ENCODE results near the gene ZFAND2B. TPM values are rescaled to one million over a fixed set of nuclear protein-coding genes. Genes with fewer than 3 reads are reported as not detected.

The ZFAND2B gene
- total RNA-seq, 1 experiment from 2014 or later = 16.4 TPM

- no peak overlapping the region for H3K27ac ChIP-seq (ENCODE audit: insufficient read length, low read depth, low read length)
- no peak overlapping the region for H3K14ac ChIP-seq (ENCODE audit: insufficient read depth, low read length)
- H3K79me2 ChIP-seq (ENCODE audit: insufficient read depth, low read length) = no peaks in the 10 kb centered on the region
- no CpG with 5 or more reads among the region's 18 CpGs for WGBS (ENCODE audit: extremely low coverage, insufficient read length, low lambda C conversion rate)
- peaks cover 1% of the 10 kb centered on the region for H3K27me3 Mint-ChIP-seq (ENCODE audit: low read depth)
- H3K27ac Mint-ChIP-seq = peak overlapping the region in 1 of 3 experiments; percentile 48; a peak in 1 of 7 replicates
- no peak overlapping the region for H2BK12ac ChIP-seq (ENCODE audit: insufficient read length, low read depth, low read length)
- no peak overlapping the region for H3T11ph ChIP-seq (ENCODE audit: low read length)
- peaks cover 12 to 67% (median 53%) of the 10 kb centered on the region in 3 experiments for H3K36me3 Mint-ChIP-seq (ENCODE audit: insufficient read depth in 1 of 3, low read depth in 3 of 3)
- no peak for DNase-seq
- H3K56ac ChIP-seq (ENCODE audit: insufficient read length, low read depth, low read length) = no peak overlapping the region
- no peak overlapping the region for H4K8ac ChIP-seq (replicated peaks; ENCODE audit: insufficient read length, low read depth, low read length)
- peaks cover 8 to 13% of the 10 kb centered on the region in 2 experiments for H3K4me1 Mint-ChIP-seq
- H3K79me1 ChIP-seq (ENCODE audit: insufficient read depth, low read depth, low read length, poor library complexity, severe bottlenecking) = no peaks in the 10 kb centered on the region
- no peak overlapping the region for H2AFZ ChIP-seq (ENCODE audit: low read length)
- no peak overlapping the region for H2BK5ac ChIP-seq (ENCODE audit: insufficient read length, low read length)
- H3K4me2 ChIP-seq (ENCODE audit: insufficient read depth, insufficient read length, low read length) = no peak overlapping the region
- no peak overlapping the region for H4K91ac ChIP-seq (ENCODE audit: insufficient read length, low read depth, low read length)
- peaks cover under 1% of the 10 kb centered on the region in 2 experiments; a peak in 3 of 5 replicates for H3K9me3 Mint-ChIP-seq
- no peaks in the 10 kb centered on the region for H4K20me1 ChIP-seq (ENCODE audit: control insufficient read depth, insufficient read depth, insufficient read length)
- H3K23me2 ChIP-seq (ENCODE audit: insufficient read length, low read depth, low read length, poor library complexity, severe bottlenecking) = peaks cover 4% of the 10 kb centered on the region
- H3K9me3 ChIP-seq (ENCODE audit: control insufficient read depth, low read depth, low read length) = no peaks in the 10 kb centered on the region
- no peaks in the 10 kb centered on the region for H3K27me3 ChIP-seq (ENCODE audit: insufficient read depth, low read length)
- H2BK15ac ChIP-seq (ENCODE audit: low read depth, low read length) = no peak overlapping the region
- no peak overlapping the region for H4K5ac ChIP-seq (ENCODE audit: insufficient read length, low read depth, low read length)
- no peak overlapping the region for H3K18ac ChIP-seq (ENCODE audit: insufficient read length, low read depth, low read length)
- no peak overlapping the region for H2BK20ac ChIP-seq (ENCODE audit: low read depth, low read length, poor library complexity, severe bottlenecking)
- H3K4me3 Mint-ChIP-seq = no peak overlapping the region
- no peak overlapping the region for H2BK120ac ChIP-seq (ENCODE audit: low read depth, low read length, poor library complexity, severe bottlenecking)
- no peak for TF ChIP-seq CTCF (conservative IDR thresholded peaks at IDR 0.05)
- H3K23ac ChIP-seq (ENCODE audit: insufficient read length, low read depth, low read length) = no peak overlapping the region
- H2AK5ac ChIP-seq (ENCODE audit: insufficient read length, low read length) = no peak overlapping the region
- no peak overlapping the region for H3K9ac ChIP-seq (ENCODE audit: extremely low read depth, insufficient read length, low read length)
- H3K4ac ChIP-seq (ENCODE audit: low read depth, low read length) = no peak overlapping the region
- H3K4me1 ChIP-seq (ENCODE audit: insufficient read depth, low read length) = no peaks in the 10 kb centered on the region
Measured at GRCh38 chr2:219209236-219210195, 2.9 kb downstream of the ZFAND2B start.
